ENCODE measurements around the gene ANK3.

DNA sequence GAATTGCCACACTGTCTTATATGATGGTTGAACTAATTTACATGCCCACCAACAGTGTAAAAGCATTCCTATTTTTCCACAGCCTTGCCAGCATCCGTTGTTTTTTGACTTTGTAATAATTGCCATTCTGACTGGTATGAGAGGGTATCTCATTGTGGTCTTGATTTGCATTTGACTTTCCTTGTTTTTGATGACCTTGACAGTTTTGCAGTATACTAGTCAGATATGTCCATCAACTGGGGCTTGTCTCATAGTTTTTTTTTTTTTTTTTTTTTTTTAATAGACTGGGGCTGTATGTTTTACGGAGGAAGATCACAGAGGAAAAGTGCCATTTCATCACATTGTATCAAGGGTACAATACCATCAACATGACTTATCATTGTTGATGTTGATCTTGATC lies 220.6 kb downstream of the ANK3 start:
- TF ChIP-seq, protein P1, sequence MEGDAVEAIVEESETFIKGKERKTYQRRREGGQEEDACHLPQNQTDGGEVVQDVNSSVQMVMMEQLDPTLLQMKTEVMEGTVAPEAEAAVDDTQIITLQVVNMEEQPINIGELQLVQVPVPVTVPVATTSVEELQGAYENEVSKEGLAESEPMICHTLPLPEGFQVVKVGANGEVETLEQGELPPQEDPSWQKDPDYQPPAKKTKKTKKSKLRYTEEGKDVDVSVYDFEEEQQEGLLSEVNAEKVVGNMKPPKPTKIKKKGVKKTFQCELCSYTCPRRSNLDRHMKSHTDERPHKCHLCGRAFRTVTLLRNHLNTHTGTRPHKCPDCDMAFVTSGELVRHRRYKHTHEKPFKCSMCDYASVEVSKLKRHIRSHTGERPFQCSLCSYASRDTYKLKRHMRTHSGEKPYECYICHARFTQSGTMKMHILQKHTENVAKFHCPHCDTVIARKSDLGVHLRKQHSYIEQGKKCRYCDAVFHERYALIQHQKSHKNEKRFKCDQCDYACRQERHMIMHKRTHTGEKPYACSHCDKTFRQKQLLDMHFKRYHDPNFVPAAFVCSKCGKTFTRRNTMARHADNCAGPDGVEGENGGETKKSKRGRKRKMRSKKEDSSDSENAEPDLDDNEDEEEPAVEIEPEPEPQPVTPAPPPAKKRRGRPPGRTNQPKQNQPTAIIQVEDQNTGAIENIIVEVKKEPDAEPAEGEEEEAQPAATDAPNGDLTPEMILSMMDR (IDR thresholded peaks at IDR 0.05) = no peak
- TF ChIP-seq POLR2A (IDR thresholded peaks at IDR 0.05) = no peak

Data from uterus (tissue), 2 donors.